Upper lobe of right lung (tissue), 1 donor: ENCODE measurements around the gene DOK6. TPM values are rescaled to one million over a fixed set of nuclear protein-coding genes. Genes with fewer than 3 reads are reported as not detected.

Experiments used
- ATAC-seq: fragments of 200-7000 bp; cut with Tn5 transposase; one replicate; pipeline ENCODE4 v1.9.1; 2020; ENCODE audit warnings: mild to moderate bottlenecking, moderate library complexity
- DNase-seq: peaks from one replicate; pipeline ENCODE4 v3.0.0-alpha.2; 2020
- H3K27ac ChIP-seq: fragments of 200-600 bp; one replicate; pipeline ENCODE4 v1.8.0; 2022
- H3K27me3 ChIP-seq: fragments of 200-600 bp; one replicate; pipeline ENCODE4 v1.8.0; 2022; ENCODE audit warnings: mild to moderate bottlenecking
- H3K36me3 ChIP-seq: fragments of 200-600 bp; one replicate; pipeline ENCODE4 v1.8.0; 2022
- H3K4me1 ChIP-seq: fragments of 200-600 bp; one replicate; pipeline ENCODE4 v1.8.0; 2022
- H3K4me3 ChIP-seq: fragments of 200-600 bp; one replicate; pipeline ENCODE4 v1.8.0; 2022; ENCODE audit warnings: mild to moderate bottlenecking
- H3K9me3 ChIP-seq: fragments of 200-600 bp; one replicate; pipeline ENCODE4 v1.8.0; 2022
- CTCF ChIP-seq: fragments of 200-600 bp; IDR thresholded peaks from one replicate; pipeline ENCODE4 v1.8.0; 2022; ENCODE audit warnings: antibody characterized with exemption
- intact Hi-C: fragments of 100-400 bp; cut with DNase I; formaldehyde crosslinking; loops from one replicate; pipeline ENCODE4 v1.11.0; 2022
- total RNA-seq: library from RNA; stranded (reverse); fragmentation: NEBNext Ultra II Directional; extraction: Animal tissue kit (Norgen Biotek cat#: 25700); gene quantifications from one replicate; pipeline ENCODE4 v1.2.1, GENCODE V29; 2021
- donor health status: DM: no; HTN: yes; CAD: no; lungs with severe emphysema.

The DOK6 gene
- total RNA-seq, 1 donor from 2014 or later, result 5.9 TPM

GRCh38 chr18:69839497-69839896 is 438.8 kb downstream of the DOK6 start:
- Histone ChIP-seq H3K4me1 (no peaks in the 10 kb centered on the region), H3K27ac (no peak overlapping the region), H3K9me3 (no peaks in the 10 kb centered on the region), H3K36me3 (no peaks in the 10 kb centered on the region), H3K27me3 (no peaks in the 10 kb centered on the region), H3K4me3 (no peak overlapping the region)
- DNase-seq (no peak), ATAC-seq (peak; percentile 10)
- no peak for TF ChIP-seq CTCF
- intact Hi-C loops, result no loop called here

- TF ChIP-seq CTCF, result no peak
- H3K27ac ChIP-seq, result no peak overlapping the region
- no peaks in the 10 kb centered on the region for H3K27me3 ChIP-seq
- no peaks in the 10 kb centered on the region for H3K9me3 ChIP-seq
- ATAC-seq, result no peak
- H3K4me3 ChIP-seq, result no peak overlapping the region
- intact Hi-C loops, result no loop called here
- no peaks in the 10 kb centered on the region for H3K4me1 ChIP-seq
- DNase-seq, result no peak
- H3K36me3 ChIP-seq, result no peaks in the 10 kb centered on the region
Measured at GRCh38 chr18:69840001-69840400, 439.3 kb downstream of the DOK6 start.

- no peaks in the 10 kb centered on the region for H3K4me1 ChIP-seq
- intact Hi-C loops, result no loop called here
- H3K27ac ChIP-seq, result no peak overlapping the region
- no peaks in the 10 kb centered on the region for H3K36me3 ChIP-seq
- no peak overlapping the region for H3K4me3 ChIP-seq
- no peak for TF ChIP-seq CTCF
- H3K9me3 ChIP-seq, result no peaks in the 10 kb centered on the region
- H3K27me3 ChIP-seq, result no peaks in the 10 kb centered on the region
- no peak for DNase-seq
- ATAC-seq, result no peak
Measured at GRCh38 chr18:69840445-69840844, 439.8 kb downstream of the DOK6 start.

GRCh38 chr18:69841117-69841516 is 440.4 kb downstream of the DOK6 start:
- no peaks in the 10 kb centered on the region for H3K27me3 ChIP-seq
- H3K4me3 ChIP-seq, result no peak overlapping the region
- H3K36me3 ChIP-seq, result no peaks in the 10 kb centered on the region
- TF ChIP-seq CTCF, result no peak
- no peak overlapping the region for H3K27ac ChIP-seq
- no peaks in the 10 kb centered on the region for H3K4me1 ChIP-seq
- DNase-seq, result no peak
- no peak for ATAC-seq
- intact Hi-C loops, result no loop called here
- no peaks in the 10 kb centered on the region for H3K9me3 ChIP-seq

GRCh38 chr18:69843015-69843414 is 442.3 kb downstream of the DOK6 start:
- TF ChIP-seq CTCF, result no peak
- no peak for ATAC-seq
- intact Hi-C loops, result no loop called here
- Histone ChIP-seq H3K4me1 (no peaks in the 10 kb centered on the region), H3K27ac (no peak overlapping the region), H3K9me3 (no peaks in the 10 kb centered on the region), H3K4me3 (no peak overlapping the region), H3K36me3 (no peaks in the 10 kb centered on the region), H3K27me3 (no peaks in the 10 kb centered on the region)
- DNase-seq, result no peak

- TF ChIP-seq CTCF, result no peak
- H3K36me3 ChIP-seq, result no peaks in the 10 kb centered on the region
- no peaks in the 10 kb centered on the region for H3K4me1 ChIP-seq
- no peaks in the 10 kb centered on the region for H3K9me3 ChIP-seq
- H3K27ac ChIP-seq, result no peak overlapping the region
- no peak for ATAC-seq
- intact Hi-C loops, result no loop called here
- DNase-seq, result no peak
- H3K27me3 ChIP-seq, result no peaks in the 10 kb centered on the region
- no peak overlapping the region for H3K4me3 ChIP-seq
Measured at GRCh38 chr18:69844656-69845055, 444.0 kb downstream of the DOK6 start.
